Dendritic cell treated with granulocyte-macrophage colony-stimulating factor and Interleukin-4, amounts not matched to agents 40 ng/mL and 50 ng/mL, for 4 days (primary cell): ENCODE results near the gene CEP192.

ENCODE experiments used
- H3K27ac Mint-ChIP-seq: one replicate; pipeline ENCODE4 v1.8.0; 2022; ENCODE audit warnings: mild to moderate bottlenecking, mixed read lengths
- H3K27me3 Mint-ChIP-seq: one replicate; pipeline ENCODE4 v1.8.0; 2022; ENCODE audit warnings: mild to moderate bottlenecking, mixed read lengths
- H3K36me3 Mint-ChIP-seq: one replicate; pipeline ENCODE4 v1.8.0; 2022; ENCODE audit warnings: low read depth, mixed read lengths
- H3K4me1 Mint-ChIP-seq: one replicate; pipeline ENCODE4 v1.8.0; 2022; ENCODE audit warnings: low read depth, mixed read lengths
- H3K4me3 Mint-ChIP-seq: one replicate; pipeline ENCODE4 v1.8.0; 2022; ENCODE audit warnings: mild to moderate bottlenecking, moderate library complexity, mixed read lengths
- H3K9me3 Mint-ChIP-seq: one replicate; pipeline ENCODE4 v1.8.0; 2022; ENCODE audit warnings: mixed read lengths
- intact Hi-C: fragments of 100-400 bp; cut with micrococcal nuclease; formaldehyde crosslinking; loops from one replicate; pipeline ENCODE4 v1.15.0; 2022

CEP192 gene, protein sequence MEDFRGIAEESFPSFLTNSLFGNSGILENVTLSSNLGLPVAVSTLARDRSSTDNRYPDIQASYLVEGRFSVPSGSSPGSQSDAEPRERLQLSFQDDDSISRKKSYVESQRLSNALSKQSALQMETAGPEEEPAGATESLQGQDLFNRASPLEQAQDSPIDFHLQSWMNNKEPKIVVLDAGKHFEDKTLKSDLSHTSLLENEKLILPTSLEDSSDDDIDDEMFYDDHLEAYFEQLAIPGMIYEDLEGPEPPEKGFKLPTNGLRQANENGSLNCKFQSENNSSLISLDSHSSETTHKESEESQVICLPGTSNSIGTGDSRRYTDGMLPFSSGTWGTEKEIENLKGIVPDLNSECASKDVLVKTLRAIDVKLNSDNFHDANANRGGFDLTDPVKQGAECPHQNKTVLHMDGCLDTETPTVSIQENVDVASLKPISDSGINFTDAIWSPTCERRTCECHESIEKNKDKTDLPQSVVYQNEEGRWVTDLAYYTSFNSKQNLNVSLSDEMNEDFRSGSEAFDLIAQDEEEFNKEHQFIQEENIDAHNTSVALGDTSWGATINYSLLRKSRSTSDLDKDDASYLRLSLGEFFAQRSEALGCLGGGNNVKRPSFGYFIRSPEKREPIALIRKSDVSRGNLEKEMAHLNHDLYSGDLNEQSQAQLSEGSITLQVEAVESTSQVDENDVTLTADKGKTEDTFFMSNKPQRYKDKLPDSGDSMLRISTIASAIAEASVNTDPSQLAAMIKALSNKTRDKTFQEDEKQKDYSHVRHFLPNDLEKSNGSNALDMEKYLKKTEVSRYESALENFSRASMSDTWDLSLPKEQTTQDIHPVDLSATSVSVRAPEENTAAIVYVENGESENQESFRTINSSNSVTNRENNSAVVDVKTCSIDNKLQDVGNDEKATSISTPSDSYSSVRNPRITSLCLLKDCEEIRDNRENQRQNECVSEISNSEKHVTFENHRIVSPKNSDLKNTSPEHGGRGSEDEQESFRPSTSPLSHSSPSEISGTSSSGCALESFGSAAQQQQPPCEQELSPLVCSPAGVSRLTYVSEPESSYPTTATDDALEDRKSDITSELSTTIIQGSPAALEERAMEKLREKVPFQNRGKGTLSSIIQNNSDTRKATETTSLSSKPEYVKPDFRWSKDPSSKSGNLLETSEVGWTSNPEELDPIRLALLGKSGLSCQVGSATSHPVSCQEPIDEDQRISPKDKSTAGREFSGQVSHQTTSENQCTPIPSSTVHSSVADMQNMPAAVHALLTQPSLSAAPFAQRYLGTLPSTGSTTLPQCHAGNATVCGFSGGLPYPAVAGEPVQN (N-terminal part only)

DNA sequence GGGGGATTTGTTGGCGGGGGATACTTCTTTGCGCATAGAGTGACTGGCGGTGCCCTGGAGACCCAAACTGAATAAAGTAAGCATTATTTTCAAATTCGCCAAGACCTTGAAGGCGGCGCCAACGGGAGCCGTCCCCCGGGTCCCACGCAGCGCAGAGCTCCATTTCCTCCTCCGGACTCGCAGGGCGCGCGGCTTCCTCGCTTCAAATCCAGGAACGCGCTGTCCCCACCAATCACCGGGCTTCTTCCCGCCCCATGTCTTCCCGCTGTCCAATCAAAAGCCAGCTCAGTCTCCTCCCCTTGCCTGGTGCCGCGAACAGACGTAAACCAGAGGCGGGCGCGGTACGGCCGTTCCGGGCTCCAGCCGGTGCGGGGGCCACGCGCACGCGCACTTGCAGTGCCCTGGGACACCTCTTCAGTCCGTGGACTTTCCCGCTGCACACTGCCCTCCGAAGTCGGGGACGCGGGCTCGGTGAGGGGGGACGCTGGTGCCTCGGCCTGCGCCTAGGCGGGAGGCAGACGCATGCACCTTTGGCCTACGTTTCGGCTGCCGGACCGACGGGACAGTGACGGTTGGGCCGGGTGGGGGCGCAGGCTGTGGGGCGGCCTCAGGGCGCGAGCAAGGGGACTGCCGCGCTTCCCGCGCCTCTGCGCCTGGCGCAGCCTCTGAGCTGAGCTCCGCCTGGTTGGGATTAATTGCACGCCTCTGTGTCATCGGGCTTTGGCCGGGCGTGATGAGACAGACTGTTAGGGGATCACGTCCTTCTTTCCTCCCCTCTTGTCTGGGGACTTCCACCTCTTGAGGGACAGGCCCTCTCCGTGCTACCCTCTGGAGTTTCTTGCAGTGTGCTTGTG is at the start of gene CEP192:
TSS of gene CEP192 (plus strand) at position 396 of the 854 bp plus-strand sequence. CDS start 8,063 bp downstream, outside the sequence.
- intact Hi-C loops = loop anchor here (1.0 to 5.0 kb wide), 3 partner anchors 44 to 288 kb away; partner anchors contain the start of genes CEP76 and PSMG2
- H3K4me1 Mint-ChIP-seq = peaks cover 16% of the 10 kb centered on the region

DNA sequence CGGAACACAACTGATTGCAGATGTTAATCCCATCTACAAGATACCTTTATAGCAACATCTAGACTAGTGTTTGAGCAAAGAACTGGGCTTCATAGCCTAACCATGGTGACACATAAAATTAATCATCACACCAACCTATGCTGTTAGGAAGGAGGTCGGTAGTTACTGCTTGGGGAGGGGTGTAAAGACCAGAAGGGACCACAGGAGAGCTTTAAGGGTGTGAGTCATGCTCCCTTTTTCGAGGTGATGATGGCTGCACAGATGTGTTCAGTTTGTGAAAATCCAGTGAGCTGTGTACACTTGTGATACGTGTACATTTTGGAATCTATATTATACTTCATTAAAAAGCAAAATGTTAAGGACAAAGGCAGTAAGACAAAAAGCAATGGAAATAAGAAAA is 47.9 kb upstream of the CEP192 start:
- intact Hi-C loops = no loop called here
- Mint-ChIP-seq H3K27ac (no peak overlapping the region), H3K9me3 (no peaks in the 10 kb centered on the region), H3K36me3 (peaks cover 13% of the 10 kb centered on the region), H3K27me3 (no peaks in the 10 kb centered on the region), H3K4me3 (no peak overlapping the region), H3K4me1 (peaks cover 24% of the 10 kb centered on the region)

More for the DNA sequence above, at the start of gene CEP192:
- Mint-ChIP-seq H3K9me3 (no peaks in the 10 kb centered on the region), H3K27ac (peak within 1 kb of the TSS; percentile 87), H3K27me3 (no peaks in the 10 kb centered on the region), H3K36me3 (peaks cover 19% of the 10 kb centered on the region), H3K4me3 (peak within 1 kb of the TSS; percentile 93)

- Mint-ChIP-seq H3K4me3 (no peak overlapping the region), H3K27ac (peak overlapping the region; percentile 31), H3K36me3 (peaks cover 20% of the 10 kb centered on the region), H3K4me1 (peaks cover 28% of the 10 kb centered on the region), H3K27me3 (no peaks in the 10 kb centered on the region), H3K9me3 (no peaks in the 10 kb centered on the region)
- intact Hi-C loops = loop anchor here (5.0 kb wide), 1 partner anchor 62 kb away; the partner anchor contains the start of gene PTPN2
Observed at GRCh38 chr18:12944709-12945108, 46.5 kb upstream of the CEP192 start.

DNA sequence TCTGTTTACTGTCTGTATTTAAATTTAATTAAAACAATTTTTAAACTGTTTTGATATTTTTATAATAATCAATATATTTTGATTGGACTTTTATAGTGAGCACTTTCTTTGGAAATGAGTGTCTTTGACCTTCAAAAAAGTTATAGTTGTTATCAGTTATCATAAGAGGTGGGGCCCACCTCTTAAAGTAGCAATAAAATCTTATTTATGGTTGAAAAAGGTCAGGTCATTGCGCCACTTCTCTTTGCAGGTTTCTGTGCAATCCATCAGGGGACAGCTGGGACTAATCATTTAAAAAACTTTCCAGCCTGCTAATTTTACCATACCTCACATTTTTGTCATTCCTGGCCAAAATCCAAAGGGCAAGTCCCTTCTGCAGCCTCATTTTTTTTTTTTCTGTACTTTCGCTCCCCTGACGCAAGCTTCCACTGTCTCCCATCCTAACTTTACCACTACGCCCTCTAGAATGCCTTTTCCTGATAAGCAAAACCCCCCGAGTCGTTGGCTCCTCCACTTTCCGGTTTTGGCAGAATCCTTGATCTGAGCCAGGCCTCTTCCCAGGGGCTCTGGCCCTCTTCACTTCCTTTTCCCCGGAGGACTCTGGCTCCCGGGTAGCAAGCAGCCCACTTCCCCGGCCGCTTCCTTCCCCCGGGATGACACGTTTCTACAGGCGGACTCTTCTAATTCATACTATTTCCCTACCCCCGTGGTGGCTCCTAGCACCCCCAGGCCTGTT is 44.4 kb upstream of the CEP192 start:
- Mint-ChIP-seq H3K27me3 (no peaks in the 10 kb centered on the region), H3K4me3 (peak overlapping the region; percentile 97), H3K27ac (peak overlapping the region; percentile 96), H3K36me3 (peaks cover 25% of the 10 kb centered on the region), H3K9me3 (no peaks in the 10 kb centered on the region), H3K4me1 (peaks cover 41% of the 10 kb centered on the region)
- intact Hi-C loops = loop anchor here (1.0 to 5.0 kb wide), 5 partner anchors 45 to 569 kb away; partner anchors contain the start of genes AFG3L2, CEP192, CEP76 and PTPN2

- H3K27ac Mint-ChIP-seq = peak within 1 kb of the TSS; percentile 96
- peaks cover 29% of the 10 kb centered on the region for H3K36me3 Mint-ChIP-seq
- H3K4me3 Mint-ChIP-seq = peak within 1 kb of the TSS; percentile 97
- intact Hi-C loops = loop anchor here (1.0 to 5.0 kb wide), 5 partner anchors 44 to 570 kb away; partner anchors contain the start of genes AFG3L2, CEP192, CEP76 and PTPN2
- no peaks in the 10 kb centered on the region for H3K9me3 Mint-ChIP-seq
- peaks cover 41% of the 10 kb centered on the region for H3K4me1 Mint-ChIP-seq
- no peaks in the 10 kb centered on the region for H3K27me3 Mint-ChIP-seq
Observed at GRCh38 chr18:12947285-12948049, 43.7 kb upstream of the CEP192 start, which contains the start of gene SEH1L. Gene SEH1L, plus strand, starts transcription at chr18:12948011. Its CDS starts 111 bp downstream, at chr18:12948122.

- Mint-ChIP-seq H3K4me1 (peaks cover 41% of the 10 kb centered on the region), H3K9me3 (no peaks in the 10 kb centered on the region), H3K36me3 (peaks cover 36% of the 10 kb centered on the region), H3K4me3 (peak overlapping the region; percentile 90), H3K27me3 (no peaks in the 10 kb centered on the region), H3K27ac (peak overlapping the region; percentile 96)
- intact Hi-C loops = loop anchor here (5.0 kb wide), 1 partner anchor 66 kb away; the partner anchor contains the start of gene PTPN2
Observed at GRCh38 chr18:12948050-12948804, 42.9 kb upstream of the CEP192 start.

GRCh38 chr18:12958478-12958877 is 32.7 kb upstream of the CEP192 start:
- no peak overlapping the region for H3K4me3 Mint-ChIP-seq
- intact Hi-C loops = no loop called here
- H3K36me3 Mint-ChIP-seq = peaks cover 65% of the 10 kb centered on the region
- H3K9me3 Mint-ChIP-seq = no peaks in the 10 kb centered on the region
- H3K27me3 Mint-ChIP-seq = no peaks in the 10 kb centered on the region
- no peak overlapping the region for H3K27ac Mint-ChIP-seq
- no peaks in the 10 kb centered on the region for H3K4me1 Mint-ChIP-seq

GRCh38 chr18:12960395-12960794 is 30.8 kb upstream of the CEP192 start:
- no peaks in the 10 kb centered on the region for H3K9me3 Mint-ChIP-seq
- peaks cover 68% of the 10 kb centered on the region for H3K36me3 Mint-ChIP-seq
- H3K27ac Mint-ChIP-seq = no peak overlapping the region
- no peak overlapping the region for H3K4me3 Mint-ChIP-seq
- intact Hi-C loops = no loop called here
- H3K4me1 Mint-ChIP-seq = no peaks in the 10 kb centered on the region
- H3K27me3 Mint-ChIP-seq = no peaks in the 10 kb centered on the region

- no peaks in the 10 kb centered on the region for H3K27me3 Mint-ChIP-seq
Observed at GRCh38 chr18:12960853-12961397, 30.2 kb upstream of the CEP192 start.

GRCh38 chr18:12963069-12963468 is 28.1 kb upstream of the CEP192 start:
- Mint-ChIP-seq H3K36me3 (peaks cover 68% of the 10 kb centered on the region), H3K4me3 (no peak overlapping the region), H3K27ac (no peak overlapping the region), H3K4me1 (no peaks in the 10 kb centered on the region), H3K9me3 (no peaks in the 10 kb centered on the region), H3K27me3 (no peaks in the 10 kb centered on the region)
- intact Hi-C loops = no loop called here

More at GRCh38 chr18:12960853-12961397, 30.2 kb upstream of the CEP192 start:
- intact Hi-C loops = no loop called here
- peaks cover 68% of the 10 kb centered on the region for H3K36me3 Mint-ChIP-seq
- H3K4me1 Mint-ChIP-seq = no peaks in the 10 kb centered on the region
- H3K4me3 Mint-ChIP-seq = no peak overlapping the region
- H3K27ac Mint-ChIP-seq = no peak overlapping the region
- no peaks in the 10 kb centered on the region for H3K9me3 Mint-ChIP-seq

GRCh38 chr18:12968115-12968514 is 23.0 kb upstream of the CEP192 start:
- H3K36me3 Mint-ChIP-seq = peaks cover 85% of the 10 kb centered on the region
- intact Hi-C loops = no loop called here
- no peaks in the 10 kb centered on the region for H3K4me1 Mint-ChIP-seq
- no peak overlapping the region for H3K27ac Mint-ChIP-seq
- no peaks in the 10 kb centered on the region for H3K27me3 Mint-ChIP-seq
- no peak overlapping the region for H3K4me3 Mint-ChIP-seq
- no peaks in the 10 kb centered on the region for H3K9me3 Mint-ChIP-seq
